H1 (cell line): ENCODE data around the gene CCDC152. TPM values are rescaled to one million over a fixed set of nuclear protein-coding genes. Genes with fewer than 3 reads are reported as not detected.

Source experiments
- CTCF ChIA-PET: fragments of 300-600 bp; sonication (Branson Sonifier 250); formaldehyde crosslinking; loops from one replicate; lab custom pipeline; 2021; ENCODE audit not compliant: partially characterized antibody; lab: Charles Lee
- POLR2A ChIA-PET: fragments of 300-600 bp; sonication (Branson Sonifier 250); formaldehyde crosslinking; loops from one replicate; lab custom pipeline; 2021; ENCODE audit warnings: inconsistent platforms; ENCODE audit not compliant: partially characterized antibody; lab: Charles Lee
- DNase-seq, 2 experiments: peaks; one replicate each; pipeline versions ENCODE4 v3.0.0 to v3.0.0-alpha.2; 2010 to 2022; ENCODE audit warnings: low spot score in 2 of 2, low read depth in 1 of 2, mixed read lengths in 1 of 2
- FAIRE-seq: peaks from 2 replicates; lab custom pipeline; 2011; peaks lifted over from hg19 to GRCh38; lab: Jason Lieb, UNC
- H2AFZ ChIP-seq: 2 replicates; pipeline ENCODE4 v1.8.1; 2012; ENCODE audit warnings: low read length, inconsistent platforms
- H2AK5ac ChIP-seq: 2 replicates; pipeline ENCODE4 v1.6.1; 2013; ENCODE audit warnings: low read depth, low read length
- H2BK120ac ChIP-seq: replicated peaks from 2 replicates; pipeline ENCODE3; 2013; ENCODE audit warnings: low read depth, low read length, inconsistent platforms
- H2BK12ac ChIP-seq: 2 replicates; pipeline ENCODE4 v1.6.1; 2013; ENCODE audit warnings: low read depth, low read length
- H2BK15ac ChIP-seq: 2 replicates; pipeline ENCODE4 v1.6.1; 2013; ENCODE audit warnings: low read length
- H2BK20ac ChIP-seq: 2 replicates; pipeline ENCODE4 v1.6.1; 2013; ENCODE audit warnings: low read length
- H2BK5ac ChIP-seq: 2 replicates; pipeline ENCODE4 v1.6.1; 2013; ENCODE audit warnings: low read depth, low read length
- H3K14ac ChIP-seq: 2 replicates; pipeline ENCODE4 v1.6.1; 2013; ENCODE audit warnings: inconsistent platforms; ENCODE audit not compliant: insufficient read length
- H3K18ac ChIP-seq: 2 replicates; pipeline ENCODE4 v1.6.1; 2013; ENCODE audit warnings: low read length; ENCODE audit errors: extremely low read depth
- H3K23ac ChIP-seq: 2 replicates; pipeline ENCODE4 v1.6.1; 2013; ENCODE audit warnings: inconsistent platforms; ENCODE audit not compliant: insufficient read length
- H3K23me2 ChIP-seq: 2 replicates; pipeline ENCODE4 v1.6.1; 2013; ENCODE audit warnings: low read depth, low read length
- H3K27ac ChIP-seq: 2 replicates; pipeline ENCODE4 v1.6.1; 2011; ENCODE audit warnings: low read depth, low read length, inconsistent platforms
- H3K27me3 ChIP-seq, 4 experiments: replicated peaks in 1 of 4; 1 replicate in 1 of 4; 2 replicates in 3 of 4; pipeline versions ENCODE4 v1.6.1 to v1.8.1; 2011 to 2013; ENCODE audit warnings: low read length in 3 of 4, mild to moderate bottlenecking in 3 of 4, inconsistent platforms in 2 of 4, mixed read lengths in 2 of 4, moderate library complexity in 1 of 4; ENCODE audit not compliant: control insufficient read depth in 3 of 4, insufficient read depth in 3 of 4; ENCODE audit errors: extremely low read depth in 1 of 4
- H3K36me3 ChIP-seq, 4 experiments: 2 replicates each; pipeline versions ENCODE4 v1.6.1 to v1.8.1; 2011 to 2013; ENCODE audit warnings: mild to moderate bottlenecking in 4 of 4, low read length in 3 of 4, moderate library complexity in 2 of 4, control low read depth in 1 of 4, inconsistent platforms in 1 of 4; ENCODE audit not compliant: insufficient read depth in 4 of 4, control insufficient read depth in 2 of 4
- H3K4ac ChIP-seq: replicated peaks from 2 replicates; pipeline ENCODE3; 2013; ENCODE audit warnings: low read length, low read depth, mixed read lengths, inconsistent platforms; ENCODE audit not compliant: insufficient read length
- H3K4me1 ChIP-seq, 4 experiments: replicated peaks in 1 of 4; 1 replicate in 1 of 4; 2 replicates in 3 of 4; pipeline versions ENCODE4 v1.6.1 to v1.8.1; 2011 to 2013; ENCODE audit warnings: low read length in 3 of 4, inconsistent platforms in 2 of 4, mixed read lengths in 1 of 4; ENCODE audit not compliant: insufficient read depth in 4 of 4, control insufficient read depth in 3 of 4
- H3K4me2 ChIP-seq, 2 experiments: 2 replicates each; pipeline versions ENCODE4 v1.6.1 to v1.8.1; 2011 to 2013; ENCODE audit warnings: low read depth in 2 of 2, low read length in 2 of 2, control low read depth in 1 of 2, inconsistent platforms in 1 of 2, mild to moderate bottlenecking in 1 of 2; ENCODE audit not compliant: insufficient read depth in 1 of 2
- H3K4me3 ChIP-seq, 4 experiments: fragments of 200-600, 300-600 bp in 1 of 4; sonication (generic), shearing (Covaris generic), sonication (Bioruptor Twin) in 1 of 4; 2 replicates each; pipeline versions ENCODE4 v1.5.1 to v1.8.1; 2011 to 2016; ENCODE audit warnings: low read length in 4 of 4, low read depth in 3 of 4, control low read depth in 2 of 4, inconsistent platforms in 2 of 4, mild to moderate bottlenecking in 2 of 4, mixed read lengths in 1 of 4, moderate library complexity in 1 of 4; ENCODE audit not compliant: insufficient read depth in 2 of 4; ENCODE audit errors: extremely low read depth in 1 of 4
- H3K56ac ChIP-seq: replicated peaks from 2 replicates; pipeline ENCODE3; 2013; ENCODE audit warnings: low read depth, mild to moderate bottlenecking, mixed read lengths, low read length, inconsistent platforms; ENCODE audit not compliant: insufficient read length
- H3K79me1 ChIP-seq: 2 replicates; pipeline ENCODE4 v1.6.1; 2013; ENCODE audit warnings: low read depth, low read length, control low read depth
- H3K79me2 ChIP-seq, 2 experiments: 2 replicates each; pipeline versions ENCODE4 v1.6.1 to v1.8.1; 2012 to 2013; ENCODE audit warnings: low read length in 2 of 2, mild to moderate bottlenecking in 2 of 2, inconsistent platforms in 1 of 2; ENCODE audit not compliant: insufficient read depth in 2 of 2, control insufficient read depth in 1 of 2
- H3K9ac ChIP-seq, 4 experiments: replicated peaks in 1 of 4; 1 replicate in 1 of 4; 2 replicates in 3 of 4; pipeline versions ENCODE4 v1.6.1 to v1.8.1; 2011 to 2013; ENCODE audit warnings: low read depth in 3 of 4, low read length in 3 of 4, control low read depth in 2 of 4, mild to moderate bottlenecking in 2 of 4, moderate library complexity in 2 of 4, inconsistent platforms in 1 of 4; ENCODE audit errors: extremely low read depth in 1 of 4
- H3K9me3 ChIP-seq, 2 experiments: 2 replicates each; pipeline versions ENCODE4 v1.6.1 to v1.8.1; 2012 to 2013; ENCODE audit warnings: mild to moderate bottlenecking in 2 of 2, moderate library complexity in 2 of 2, control low read depth in 1 of 2, inconsistent platforms in 1 of 2, low read depth in 1 of 2, low read length in 1 of 2, mixed read lengths in 1 of 2; ENCODE audit not compliant: insufficient read depth in 2 of 2
- H4K20me1 ChIP-seq, 2 experiments: replicated peaks in 1 of 2; 2 replicates each; pipeline versions ENCODE3 to v1.8.1; 2011 to 2013; ENCODE audit warnings: inconsistent platforms in 2 of 2, low read length in 2 of 2, mild to moderate bottlenecking in 1 of 2; ENCODE audit not compliant: insufficient read depth in 2 of 2, control insufficient read depth in 1 of 2
- H4K5ac ChIP-seq: 2 replicates; pipeline ENCODE4 v1.6.1; 2013; ENCODE audit warnings: low read length, low read depth, mixed read lengths, inconsistent platforms; ENCODE audit not compliant: insufficient read length
- H4K8ac ChIP-seq: 2 replicates; pipeline ENCODE4 v1.8.0; 2013; ENCODE audit warnings: mild to moderate bottlenecking, moderate library complexity, low read length, inconsistent platforms; ENCODE audit not compliant: insufficient read depth; ENCODE audit errors: extremely low read depth
- H4K91ac ChIP-seq: replicated peaks from 2 replicates; pipeline ENCODE3; 2013; ENCODE audit warnings: low read length, mixed read lengths, inconsistent platforms; ENCODE audit not compliant: insufficient read length
- CBX5 ChIP-seq: fragments of 300-800, 300-1000 bp; sonication (generic); IDR thresholded peaks from 2 replicates; pipeline ENCODE4 v1.7.1; 2016; ENCODE audit warnings: antibody characterized with exemption, low read length, low read depth
- POU5F1 ChIP-seq: IDR thresholded peaks from 2 replicates; pipeline ENCODE4 v1.6.1; 2011; ENCODE audit warnings: low read depth, mild to moderate bottlenecking, low read length, moderate library complexity
- WGBS, 2 experiments: shearing (Covaris generic) in 1 of 2; methylation state at CpG; one replicate each; pipeline versions ENCODE4 v1.1.6 to v1.1.7; 2013 to 2015; ENCODE audit warnings: low lambda C conversion rate in 2 of 2, mixed read lengths in 2 of 2, inconsistent platforms in 1 of 2, low coverage in 1 of 2, missing lambda C conversion rate in 1 of 2; ENCODE audit not compliant: insufficient replicate concordance in 2 of 2, insufficient coverage in 1 of 2, insufficient read length in 1 of 2; ENCODE audit errors: extremely low coverage in 1 of 2, missing lambda C conversion rate in 1 of 2; 5-methylcytosine and 5-hydroxymethylcytosine counted together
- polyA plus RNA-seq, 7 experiments: library from polyadenylated mRNA; depleted of rRNA in 3 of 7; stranded (reverse) in 5 of 7; unstranded in 2 of 7; fragments of >200 nt in 5 of 7; fragments of 200-250 nt in 2 of 7; gene quantifications; 1 replicate in 5 of 7; 2 replicates in 1 of 7; 4 replicates in 1 of 7; pipeline versions ENCODE4 v1.2.1 to v1.2.3, GENCODE V29; 2011 to 2013; ENCODE audit warnings: missing spikeins in 2 of 7, mixed read lengths in 2 of 7
- total RNA-seq: library from RNA; stranded (reverse); fragmentation: NEBNext Ultra II Directional; extraction: Animal tissue kit (Norgen Biotek cat#: 25700); gene quantifications from 2 replicates; pipeline ENCODE4 v1.2.1, GENCODE V29; 2021
- TF ChIP-seq, protein P1 (sequence below): IDR thresholded peaks from 2 replicates; pipeline ENCODE4 v1.6.1; 2012; ENCODE audit warnings: inconsistent platforms

Gene CCDC152
- total and polyA plus RNA-seq, 2 of the 8 experiments (the other 6 are each of a cell fraction or from before 2014, with no cell fraction given) = 2.6 to 9.5 TPM

DNA sequence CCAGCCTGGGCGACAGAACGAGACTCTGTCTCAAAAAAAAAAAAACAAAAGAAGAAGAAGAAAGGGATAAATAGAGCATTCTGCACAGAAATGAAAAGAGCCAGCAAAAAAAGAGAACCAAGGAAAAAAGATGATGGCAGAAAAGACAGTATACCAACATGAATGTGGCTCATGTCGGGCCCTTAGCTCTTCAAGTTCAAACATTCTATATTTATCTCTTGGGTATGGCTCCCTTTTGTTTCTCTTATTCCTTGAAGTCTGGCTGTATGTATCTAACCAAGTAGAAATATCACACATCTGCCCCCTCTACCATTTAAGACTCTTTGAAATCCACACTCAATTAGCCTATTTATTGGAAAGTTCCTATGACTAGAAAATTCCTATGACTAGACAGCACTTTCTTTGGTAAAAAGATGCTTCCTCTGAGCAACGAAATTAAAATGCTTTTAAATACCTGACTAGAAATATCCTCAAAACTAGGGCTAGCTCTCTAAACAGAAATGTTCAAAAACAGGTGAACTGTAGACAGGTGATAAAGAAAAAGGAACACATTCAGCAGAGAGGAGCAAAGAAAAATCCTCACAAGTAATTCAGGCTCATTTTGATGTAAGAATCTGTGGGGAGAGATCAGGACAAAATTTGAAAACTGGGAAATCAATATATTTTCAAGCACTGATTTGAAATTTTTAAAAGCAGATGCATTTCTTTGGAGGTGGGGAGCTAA is 52.4 kb downstream of the CCDC152 start:
- ChIA-PET CTCF (interaction anchor here (1.2 to 2.2 kb wide), 3 partner anchors 17 to 210 kb away, joined by 3 to 8 read pairs (median 3); no protein-coding TSS in a partner anchor), POLR2A (interaction anchor here (1.9 kb wide), 1 partner anchor 11 kb away, joined by 4 read pairs; no protein-coding TSS in a partner anchor)
- Histone ChIP-seq H2BK120ac (no peak overlapping the region), H2BK20ac (no peak overlapping the region), H3K4me1 (peaks cover 7 to 13% (median 8%) of the 10 kb centered on the region in 4 experiments; a peak in 5 of 7 replicates), H3K9me3 (no peaks in the 10 kb centered on the region), H3K4me2 (no peak overlapping the region), H3K27me3 (no peaks in the 10 kb centered on the region), H3K27ac (no peak overlapping the region), H3K56ac (no peak overlapping the region), H2BK12ac (no peak overlapping the region), H3K4ac (no peak overlapping the region), H3K4me3 (no peak overlapping the region), H3K79me2 (peaks cover 0 to 6% of the 10 kb centered on the region in 2 experiments; a peak in 1 of 4 replicates), H2BK5ac (no peak overlapping the region), H3K36me3 (peaks cover 0 to 23% (median 1%) of the 10 kb centered on the region in 4 experiments; a peak in 2 of 8 replicates), H3K9ac (no peak overlapping the region), H4K8ac (no peak overlapping the region), H3K14ac (no peak overlapping the region), H4K20me1 (no peaks in the 10 kb centered on the region), H3K18ac (no peak overlapping the region), H4K91ac (no peak overlapping the region), H3K23me2 (no peaks in the 10 kb centered on the region), H2BK15ac (no peak overlapping the region), H2AK5ac (no peak overlapping the region), H3K23ac (no peak overlapping the region), H3K79me1 (no peaks in the 10 kb centered on the region), H4K5ac (no peak overlapping the region), H2AFZ (no peak overlapping the region)
- WGBS, 2 experiments = 84% methylated on average over 2 of the region's 4 CpGs; no CpG with 5 or more reads in 1 of the 2 experiments
- DNase-seq = no peak
- FAIRE-seq = no peak
- TF ChIP-seq POU5F1 = no peak
- no peak for TF ChIP-seq CBX5
- TF ChIP-seq, protein P1, sequence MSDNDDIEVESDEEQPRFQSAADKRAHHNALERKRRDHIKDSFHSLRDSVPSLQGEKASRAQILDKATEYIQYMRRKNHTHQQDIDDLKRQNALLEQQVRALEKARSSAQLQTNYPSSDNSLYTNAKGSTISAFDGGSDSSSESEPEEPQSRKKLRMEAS = no peak
